HG03571 (cell line): ENCODE measurements around the gene AWAT1.
"Not testable (repeated sequence)": the region's sequence is repeated elsewhere in the genome, so short reads cannot be mapped to it uniquely, and the experiment has no call there.

Experiments used
- ATAC-seq: cut with Tn5 transposase; IDR thresholded peaks from one replicate; pipeline ENCODE4 v1.9.1; 2021; ENCODE audit not compliant: unreplicated experiment

AWAT1 gene

GRCh38 chrX:70234355-70234754, at the start of gene AWAT1:
Gene AWAT1, plus strand, starts transcription at chrX:70234655. Its CDS starts 41 bp downstream, at chrX:70234696.
- no peak for ATAC-seq

GRCh38 chrX:70190225-70190624, 44.2 kb upstream of the AWAT1 start:
- ATAC-seq, result no peak

DNA sequence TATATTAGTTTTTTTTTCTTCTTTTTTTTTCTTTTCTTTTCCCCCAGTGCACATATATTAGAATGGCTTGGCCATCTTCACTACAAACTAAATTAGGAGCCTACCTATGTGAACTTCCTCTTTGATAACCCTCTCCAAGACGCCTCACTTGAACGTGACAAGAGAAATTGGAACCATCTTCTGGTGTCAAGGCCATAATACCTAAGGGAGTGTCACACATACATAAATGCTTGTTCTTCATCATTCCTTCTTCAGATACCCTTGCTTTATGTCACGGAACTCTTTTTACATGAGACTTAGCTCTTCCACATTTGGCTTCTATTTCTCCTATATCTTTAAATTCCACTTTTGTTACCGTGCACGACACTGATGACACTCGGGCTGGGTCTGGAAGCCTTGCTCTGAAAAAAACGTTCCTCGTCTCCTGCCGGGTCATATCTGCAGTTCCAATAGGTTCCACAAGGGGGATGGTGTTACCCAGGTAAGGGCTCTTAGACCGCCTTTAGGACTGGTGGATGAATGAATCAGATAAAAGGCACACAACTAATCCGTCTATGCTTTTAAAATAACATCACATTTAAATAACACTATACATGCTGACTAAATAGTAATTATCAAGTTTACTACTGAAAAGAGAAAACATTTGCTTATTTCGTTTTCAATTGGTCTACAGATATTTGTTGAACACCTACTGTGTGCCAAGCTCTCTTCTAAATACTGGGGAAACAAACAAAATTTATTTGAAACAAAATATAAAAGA, 37.3 kb upstream of the AWAT1 start:
- ATAC-seq, result no peak

- ATAC-seq, result no peak
Observed at GRCh38 chrX:70201732-70202131, 32.7 kb upstream of the AWAT1 start.

GRCh38 chrX:70208479-70208878, 26.0 kb upstream of the AWAT1 start:
- no peak for ATAC-seq

DNA sequence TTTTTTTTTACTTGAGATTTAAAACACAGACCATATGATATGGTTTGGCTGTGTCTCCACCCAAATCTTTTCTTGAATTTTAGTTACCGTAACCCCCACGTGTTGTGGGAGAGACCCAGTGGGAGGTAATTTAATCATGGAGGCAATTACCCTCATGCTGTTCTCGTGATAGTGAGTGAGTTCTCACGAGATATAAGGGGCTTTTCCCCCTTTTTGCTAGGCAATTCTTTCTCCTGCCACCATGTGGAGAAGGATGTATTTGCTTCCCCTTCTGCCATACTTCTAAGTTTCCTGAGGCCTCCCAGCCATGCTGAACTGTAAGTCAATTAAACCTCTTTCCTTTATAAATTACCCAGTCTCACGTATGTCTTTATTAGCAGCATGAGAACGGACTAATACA, 24.9 kb upstream of the AWAT1 start:
- ATAC-seq, result not testable (repeated sequence)

- no peak for ATAC-seq
Observed at GRCh38 chrX:70219938-70220764, 14.3 kb upstream of the AWAT1 start.

- no peak for ATAC-seq
Observed at GRCh38 chrX:70226048-70226447, 8.4 kb upstream of the AWAT1 start.

GRCh38 chrX:70226687-70227086, 7.8 kb upstream of the AWAT1 start:
- no peak for ATAC-seq

DNA sequence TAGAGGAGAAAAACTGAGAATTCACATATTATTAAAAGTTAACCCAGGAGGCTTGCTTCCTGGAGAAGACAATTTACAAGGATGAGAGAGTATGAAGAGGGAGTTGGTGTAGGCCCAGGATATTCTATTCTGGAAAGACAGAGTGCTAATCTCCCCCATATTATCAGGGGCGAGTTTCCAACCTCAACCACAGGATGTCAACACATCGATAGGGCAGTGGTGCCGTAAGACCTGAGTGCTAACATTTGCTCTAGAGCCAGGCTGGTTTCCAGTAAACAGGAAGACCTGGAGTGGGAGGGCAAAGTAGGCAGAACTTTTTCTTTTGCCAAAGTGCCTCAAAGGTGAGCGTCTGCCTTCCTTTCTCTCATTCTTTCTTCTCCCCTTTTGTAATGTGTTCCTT, 2.8 kb upstream of the AWAT1 start:
- no peak for ATAC-seq

GRCh38 chrX:70240751-70241150, 6.3 kb downstream of the AWAT1 start:
- ATAC-seq, result no peak

GRCh38 chrX:70241501-70241900, 7.0 kb downstream of the AWAT1 start:
- no peak for ATAC-seq

- ATAC-seq, result not testable (repeated sequence)
Observed at GRCh38 chrX:70243601-70244000, 9.1 kb downstream of the AWAT1 start.

DNA sequence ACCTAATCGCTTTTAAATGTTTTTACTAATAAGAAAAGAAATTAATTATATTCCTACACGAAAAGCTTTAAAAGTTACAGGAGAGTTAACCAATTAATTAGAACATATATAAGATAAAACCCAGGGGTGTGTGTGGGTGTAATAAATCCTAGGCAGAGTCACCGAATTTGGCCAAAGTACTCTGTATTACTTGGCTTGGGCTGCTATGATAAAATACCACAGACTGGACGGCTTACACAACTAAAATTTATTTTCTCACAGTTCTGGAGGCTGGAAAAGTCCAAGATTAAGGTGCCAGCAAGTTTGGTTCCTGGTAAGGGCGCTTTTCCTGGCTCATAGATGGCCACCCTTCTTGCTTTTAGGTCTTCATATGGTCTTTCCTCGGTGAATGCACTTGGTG, 10.4 kb downstream of the AWAT1 start:
- ATAC-seq, result no peak

- no peak for ATAC-seq
Observed at GRCh38 chrX:70247252-70247651, 12.8 kb downstream of the AWAT1 start.

GRCh38 chrX:70252491-70252890, 18.0 kb downstream of the AWAT1 start:
- no peak for ATAC-seq

GRCh38 chrX:70253377-70254062, 19.1 kb downstream of the AWAT1 start:
- no peak for ATAC-seq

DNA sequence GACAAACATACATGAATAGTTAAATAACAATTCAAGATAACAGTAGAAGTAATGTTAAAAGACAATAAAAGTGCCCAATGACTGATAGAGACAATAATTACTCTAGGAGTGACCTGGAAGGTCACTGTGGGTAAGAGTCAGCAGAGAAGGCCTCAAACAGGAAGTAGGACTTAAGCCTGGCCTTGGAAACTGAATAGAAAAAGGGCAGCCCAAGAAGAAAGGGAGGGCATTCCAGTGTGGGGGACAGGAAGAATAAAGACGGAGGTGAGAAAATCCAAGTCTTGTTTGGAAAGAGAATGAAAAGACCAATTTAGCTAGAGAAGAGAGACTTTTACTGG, 19.6 kb downstream of the AWAT1 start:
- ATAC-seq, result no peak

DNA sequence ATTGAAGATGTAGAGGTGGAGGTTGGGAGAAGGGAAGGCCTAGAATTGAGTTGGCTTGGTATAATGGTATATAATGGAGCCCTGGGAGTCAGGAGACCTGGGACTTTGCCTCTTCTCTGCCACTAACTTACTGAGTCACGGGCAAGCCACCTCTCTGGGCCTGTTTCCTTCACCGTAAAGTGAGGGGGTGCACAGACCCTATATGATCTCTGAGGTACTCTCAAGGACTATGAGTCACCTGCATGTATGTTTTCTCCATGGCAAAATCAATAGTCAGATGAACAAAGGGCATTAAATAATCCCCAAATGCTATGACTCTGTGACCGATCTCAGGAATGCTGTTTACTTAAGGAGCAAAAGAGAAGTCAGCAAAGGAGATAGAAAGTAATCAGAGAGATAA, 20.5 kb downstream of the AWAT1 start:
- no peak for ATAC-seq

DNA sequence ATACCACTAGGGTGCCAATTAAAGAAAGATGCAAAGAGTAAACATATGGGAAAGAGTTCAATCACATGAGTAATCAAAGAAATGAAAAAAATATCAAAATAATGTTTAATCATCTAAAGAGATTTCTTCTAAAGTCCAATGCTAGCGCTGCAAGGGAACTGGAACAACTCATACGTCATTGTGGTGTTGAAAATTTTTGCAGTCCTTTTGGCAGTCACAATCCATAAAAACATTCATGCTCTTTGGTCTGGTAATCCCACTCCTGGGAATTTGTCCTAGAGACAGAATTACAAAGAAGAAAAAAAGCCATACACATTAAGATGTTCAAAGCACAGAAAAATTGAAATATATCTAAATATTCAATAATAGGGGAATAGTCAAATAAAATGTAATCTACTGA, 21.0 kb downstream of the AWAT1 start:
- ATAC-seq, result no peak

GRCh38 chrX:70257423-70258288, 23.2 kb downstream of the AWAT1 start:
- ATAC-seq, result no peak
